IPS-NIHi11 (cell line): Measurements from ENCODE around the gene WDR72.

Source experiments
- DNase-seq: peaks from one replicate; pipeline ENCODE4 v3.0.0; 2012; ENCODE audit warnings: mixed read lengths, low spot score

The WDR72 gene

GRCh38 chr15:53534105-53534839, 225.2 kb downstream of the WDR72 start:
- no peak for DNase-seq

- DNase-seq, result no peak
Observed at GRCh38 chr15:53530761-53531160, 228.7 kb downstream of the WDR72 start.

DNA sequence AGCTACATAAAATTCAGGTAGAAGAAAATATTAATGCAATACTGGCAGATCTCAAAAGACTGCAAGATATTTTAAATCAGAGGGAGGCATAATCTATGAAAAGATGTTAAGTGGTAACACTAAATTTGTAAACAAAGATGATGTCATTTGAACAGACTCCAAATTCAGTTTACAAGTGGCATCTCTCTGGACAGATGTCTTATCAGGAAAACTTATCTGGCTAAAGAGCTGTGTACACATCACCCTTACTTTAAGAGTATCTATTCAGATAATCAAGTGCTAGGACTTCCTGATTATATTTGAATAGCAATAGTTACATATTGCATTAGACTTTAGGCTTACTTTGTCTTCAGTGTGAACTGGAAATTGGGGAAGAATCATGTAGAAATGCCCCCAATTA, 231.5 kb downstream of the WDR72 start:
- no peak for DNase-seq

- no peak for DNase-seq
Observed at GRCh38 chr15:53525894-53526293, 233.6 kb downstream of the WDR72 start.

DNA sequence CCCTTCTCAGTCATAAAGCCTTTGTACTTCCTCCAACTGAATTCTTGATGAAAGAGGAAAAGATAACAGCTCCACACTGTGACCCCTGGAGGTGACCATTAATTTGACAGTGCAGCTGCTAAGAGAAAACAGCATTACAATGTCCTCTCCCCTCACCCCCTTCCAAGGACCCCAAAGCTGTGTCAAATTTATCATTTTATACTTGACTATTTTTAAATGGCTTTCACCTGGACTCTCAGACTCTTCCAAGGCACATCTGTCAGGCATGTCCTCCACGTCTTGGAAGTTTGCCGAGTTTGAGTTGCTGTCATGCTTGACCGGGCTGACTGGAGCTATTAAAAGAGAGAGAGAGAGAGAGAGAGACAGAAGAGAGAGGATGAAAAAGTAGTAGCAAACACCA, 236.5 kb downstream of the WDR72 start:
- no peak for DNase-seq

DNA sequence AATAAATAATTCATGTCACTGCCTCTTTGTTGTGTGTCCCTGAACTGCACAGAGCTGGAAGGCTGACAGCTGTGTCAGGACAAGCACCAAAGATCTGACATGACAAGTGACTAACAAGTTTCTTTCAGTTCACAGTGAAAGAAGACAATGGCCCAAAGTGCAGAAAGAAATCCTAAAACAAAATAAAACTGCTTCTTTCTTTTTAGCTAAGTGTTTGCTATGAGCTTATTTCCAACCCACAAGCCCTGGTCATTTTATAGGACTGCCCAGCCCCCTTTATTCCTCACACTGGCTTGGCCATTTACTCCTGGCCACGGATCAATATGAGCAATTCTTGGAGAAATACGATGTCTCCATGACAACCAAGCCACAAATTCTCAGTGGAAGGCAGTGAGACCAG, 238.5 kb downstream of the WDR72 start:
- DNase-seq, result no peak

GRCh38 chr15:53513431-53513830, 246.0 kb downstream of the WDR72 start:
- DNase-seq, result no peak

- no peak for DNase-seq
Observed at GRCh38 chr15:53512029-53512428, 247.4 kb downstream of the WDR72 start.

GRCh38 chr15:53511175-53511574, 248.3 kb downstream of the WDR72 start:
- no peak for DNase-seq

DNA sequence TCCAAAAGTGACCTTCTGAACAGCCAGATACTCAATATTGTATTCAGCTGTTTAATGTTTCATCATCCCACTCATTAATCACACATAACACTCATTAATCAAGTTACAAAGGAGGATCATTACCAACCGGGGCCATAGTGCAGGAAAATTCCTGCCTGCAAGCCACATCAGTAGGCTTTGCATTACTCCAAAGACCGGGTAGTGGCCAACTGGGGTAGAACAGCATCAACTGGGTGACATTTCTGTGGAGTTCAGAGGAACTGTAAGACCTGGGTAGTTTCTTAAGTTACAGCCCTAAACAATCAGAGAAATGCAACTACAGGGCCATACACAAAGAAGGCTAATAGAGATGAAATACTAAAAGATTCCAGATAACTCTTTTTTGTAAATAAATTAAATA, 253.1 kb downstream of the WDR72 start:
- DNase-seq, result peak; percentile 12

GRCh38 chr15:53498996-53499395, 260.5 kb downstream of the WDR72 start:
- DNase-seq, result no peak

GRCh38 chr15:53490341-53490740, 269.1 kb downstream of the WDR72 start:
- no peak for DNase-seq

DNA sequence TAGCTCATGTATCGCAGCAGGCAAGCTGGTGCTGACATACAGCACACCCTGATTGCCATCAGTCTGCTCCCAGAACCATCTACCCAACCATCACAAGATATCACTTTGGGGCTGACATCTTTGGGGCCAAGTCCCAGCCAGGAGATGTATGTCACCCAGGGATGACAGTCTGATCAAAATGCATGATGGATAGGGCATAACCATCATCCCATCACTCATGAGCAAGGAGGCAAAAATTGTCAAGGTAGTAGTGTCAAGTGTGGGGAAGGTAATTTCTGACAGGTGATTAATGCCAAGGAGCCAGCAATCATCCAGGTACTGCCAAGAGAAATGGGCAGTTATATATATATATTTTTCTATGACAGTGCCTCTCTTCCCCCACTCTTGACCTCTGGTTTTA, 277.4 kb downstream of the WDR72 start:
- DNase-seq, result no peak

DNA sequence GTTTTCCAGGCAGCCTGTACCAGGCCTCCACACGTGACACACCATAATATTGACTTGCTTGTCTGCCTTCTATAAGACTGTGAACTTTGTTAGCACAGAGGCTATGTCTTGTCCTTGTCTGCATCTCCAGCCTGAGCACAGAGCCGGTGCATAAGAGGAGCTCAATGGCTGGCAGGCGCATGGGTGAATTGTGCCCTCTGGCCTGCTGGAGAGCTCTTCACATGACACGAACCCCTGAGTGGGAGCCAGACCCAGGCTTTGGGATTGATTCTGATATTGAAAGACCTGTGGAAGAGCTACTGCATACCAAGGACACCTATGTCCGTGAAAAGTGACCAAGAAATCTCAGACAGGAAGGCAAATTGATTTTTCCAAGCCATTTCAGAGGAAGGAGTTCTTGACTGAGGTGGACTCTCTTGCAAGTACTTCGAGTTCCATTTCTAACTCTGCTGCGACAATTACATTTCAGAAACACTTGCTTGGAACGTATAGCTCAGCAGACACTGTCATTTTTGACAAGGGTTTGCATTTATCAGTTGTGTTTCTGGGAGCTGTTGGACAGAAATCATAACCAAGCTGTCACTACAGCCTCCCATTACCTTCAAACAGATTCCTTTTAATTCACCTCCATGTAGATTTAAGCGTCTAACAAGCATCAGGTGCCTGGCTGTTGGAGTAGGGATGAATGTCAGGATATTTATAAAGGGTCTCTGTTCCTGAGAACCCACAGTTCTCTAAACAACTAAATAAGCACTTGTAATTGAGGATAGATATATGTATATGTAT, 281.3 kb downstream of the WDR72 start:
- no peak for DNase-seq

GRCh38 chr15:53473886-53474285, 285.6 kb downstream of the WDR72 start:
- no peak for DNase-seq

DNA sequence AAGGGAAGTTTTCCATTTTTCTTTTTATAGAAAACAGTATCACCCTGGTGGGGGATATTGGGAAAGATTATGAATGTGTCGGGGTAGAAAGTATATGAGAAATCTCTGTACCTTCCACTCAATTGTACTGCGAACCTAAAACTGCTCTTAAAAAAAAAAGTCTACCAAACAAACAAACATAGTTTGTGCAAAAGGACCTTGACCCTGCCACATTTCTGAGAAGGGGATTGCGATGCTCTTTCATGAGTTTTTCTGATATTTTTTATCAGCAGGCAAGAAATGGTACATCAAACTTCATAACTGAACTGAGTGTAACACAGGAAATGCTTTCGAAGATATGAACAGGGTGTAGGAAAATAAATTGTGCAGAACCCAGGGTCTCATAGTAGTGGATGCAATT, 286.0 kb downstream of the WDR72 start:
- DNase-seq, result no peak

- no peak for DNase-seq
Observed at GRCh38 chr15:53472883-53473282, 286.6 kb downstream of the WDR72 start.

DNA sequence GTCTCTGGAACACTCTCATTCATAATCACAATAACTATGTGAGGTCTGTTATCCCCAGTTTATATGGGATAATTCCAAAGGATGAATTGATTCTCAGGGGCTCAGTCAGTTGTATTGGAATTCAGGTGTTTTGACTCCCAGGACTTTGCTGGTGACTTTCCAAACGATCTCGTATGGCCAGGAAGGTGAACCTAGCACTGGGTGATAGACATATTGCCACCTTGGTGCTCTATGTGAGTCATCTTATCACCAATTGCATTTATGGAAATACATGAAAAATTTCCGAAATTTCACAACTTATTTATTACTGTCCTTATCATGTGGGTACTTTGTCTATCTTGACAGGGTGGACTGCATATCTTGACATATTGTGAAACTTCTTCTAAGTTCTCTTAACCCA, 287.3 kb downstream of the WDR72 start:
- no peak for DNase-seq

DNA sequence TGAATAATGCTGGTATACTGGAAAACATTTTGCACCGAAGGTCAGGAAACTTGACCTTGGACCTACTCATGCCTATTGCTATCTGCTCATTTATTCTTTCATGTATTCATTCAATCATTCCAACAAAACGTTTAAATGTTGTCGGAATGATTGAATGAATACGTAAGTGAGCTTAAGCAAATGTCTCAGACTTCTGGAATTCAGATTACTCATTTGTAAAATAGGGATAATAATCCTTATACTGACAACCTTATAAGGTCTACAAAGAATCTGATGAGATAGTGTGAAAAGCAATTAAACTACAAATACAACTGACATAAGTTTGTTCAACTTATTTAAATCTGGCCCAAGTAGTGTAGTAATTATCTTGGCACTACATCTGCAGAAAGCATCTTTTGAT, 288.7 kb downstream of the WDR72 start:
- no peak for DNase-seq

DNA sequence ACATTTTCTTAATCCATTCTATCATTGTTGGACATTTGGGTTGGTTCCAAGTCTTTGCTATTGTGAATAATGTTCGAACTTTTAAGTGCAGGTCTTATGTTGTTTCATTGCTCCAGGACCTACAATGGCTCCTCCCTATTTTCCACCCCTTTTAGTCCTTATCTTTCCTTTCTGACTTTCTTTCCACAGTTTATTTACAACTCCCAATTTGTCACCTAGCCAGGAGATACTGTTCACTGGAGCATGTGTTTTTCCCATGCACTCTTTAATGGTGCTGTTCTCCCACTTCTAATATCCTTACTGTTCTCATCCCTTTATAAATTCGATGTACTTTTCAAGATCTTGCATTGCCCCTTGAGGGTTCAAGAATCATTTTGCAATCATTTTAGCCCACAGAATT, 290.0 kb downstream of the WDR72 start:
- DNase-seq, result no peak
